Measurements from ENCODE around the gene KLHDC4. TPM values are rescaled to one million over a fixed set of nuclear protein-coding genes. Genes with fewer than 3 reads are reported as not detected.

The KLHDC4 gene
- polyA plus RNA-seq, 3 donors: 11.2 to 26.4 (median 12.6) TPM

- DNase-seq: no peak
- Histone ChIP-seq H3K36me3 (replicated peaks in 1 of 2; ENCODE audit: control insufficient read depth in 1 of 2, insufficient read depth in 2 of 2, low read length in 2 of 2) (peaks cover 45 to 71% of the 10 kb centered on the region in 2 donors), H3K4me2 (replicated peaks; ENCODE audit: extremely low read depth, low read length, poor library complexity, severe bottlenecking) (no peak overlapping the region), H3K4me3 (replicated peaks in 1 of 3; ENCODE audit: low read depth in 2 of 3, low read length in 3 of 3) (no peak overlapping the region), H3K9ac (ENCODE audit: insufficient read depth, low read length, poor library complexity, severe bottlenecking) (no peak overlapping the region), H3K79me2 (ENCODE audit: insufficient read depth, low read length) (no peaks in the 10 kb centered on the region), H4K20me1 (ENCODE audit: insufficient read depth, low read length) (no peaks in the 10 kb centered on the region), H3K9me3 (replicated peaks in 1 of 2; ENCODE audit: control insufficient read depth in 1 of 2, insufficient read depth in 1 of 2, low read length in 2 of 2) (no peaks in the 10 kb centered on the region), H3K4me1 (ENCODE audit: control insufficient read depth in 1 of 2, insufficient read depth in 2 of 2, low read length in 2 of 2) (no peaks in the 10 kb centered on the region), H3K27me3 (ENCODE audit: control insufficient read depth in 2 of 2, insufficient read depth in 2 of 2, low read length in 2 of 2) (no peaks in the 10 kb centered on the region), H3K27ac (ENCODE audit: low read depth in 1 of 2, low read length in 2 of 2) (no peak overlapping the region), H2AFZ (ENCODE audit: insufficient read depth, low read depth, low read length, poor library complexity, severe bottlenecking) (no peak overlapping the region)
- H3K4me1 Mint-ChIP-seq: no peaks in the 10 kb centered on the region
- H3K9me3 Mint-ChIP-seq: peaks cover 0 to 7% (median 0%) of the 10 kb centered on the region in 7 donors
- H3K27me3 Mint-ChIP-seq (ENCODE audit: low read depth in 3 of 3): peaks cover 0 to 3% (median 0%) of the 10 kb centered on the region in 3 donors
- intact Hi-C loops (cut with micrococcal nuclease): no loop called here
- no peak overlapping the region for H3K27ac Mint-ChIP-seq
- 61% methylated on average over 12 of the region's 12 CpGs for WGBS (ENCODE audit: insufficient coverage)
- H3K36me3 Mint-ChIP-seq: peaks cover 72 to 84% of the 10 kb centered on the region in 2 donors
- H3K4me3 Mint-ChIP-seq: no peak overlapping the region
- no peak for TF ChIP-seq CTCF (IDR thresholded peaks at IDR 0.05)
Observed at GRCh38 chr16:87723226-87723623, 42.6 kb downstream of the KLHDC4 start.

- H3K27ac Mint-ChIP-seq: no peak overlapping the region
- Histone ChIP-seq H4K20me1 (ENCODE audit: insufficient read depth, low read length) (no peaks in the 10 kb centered on the region), H3K27ac (ENCODE audit: low read depth in 1 of 2, low read length in 2 of 2) (no peak overlapping the region), H3K9ac (ENCODE audit: insufficient read depth, low read length, poor library complexity, severe bottlenecking) (no peak overlapping the region), H2AFZ (ENCODE audit: insufficient read depth, low read depth, low read length, poor library complexity, severe bottlenecking) (no peak overlapping the region), H3K36me3 (replicated peaks in 1 of 2; ENCODE audit: control insufficient read depth in 1 of 2, insufficient read depth in 2 of 2, low read length in 2 of 2) (peaks cover 45 to 67% of the 10 kb centered on the region in 2 donors), H3K4me3 (replicated peaks in 1 of 3; ENCODE audit: low read depth in 2 of 3, low read length in 3 of 3) (no peak overlapping the region), H3K4me1 (ENCODE audit: control insufficient read depth in 1 of 2, insufficient read depth in 2 of 2, low read length in 2 of 2) (no peaks in the 10 kb centered on the region), H3K27me3 (ENCODE audit: control insufficient read depth in 2 of 2, insufficient read depth in 2 of 2, low read length in 2 of 2) (no peaks in the 10 kb centered on the region), H3K9me3 (replicated peaks in 1 of 2; ENCODE audit: control insufficient read depth in 1 of 2, insufficient read depth in 1 of 2, low read length in 2 of 2) (no peaks in the 10 kb centered on the region), H3K79me2 (ENCODE audit: insufficient read depth, low read length) (no peaks in the 10 kb centered on the region), H3K4me2 (replicated peaks; ENCODE audit: extremely low read depth, low read length, poor library complexity, severe bottlenecking) (no peak overlapping the region)
- no peak for DNase-seq
- over 99% methylated on average over 17 of the region's 19 CpGs for WGBS (ENCODE audit: insufficient coverage)
- peaks cover 70 to 83% of the 10 kb centered on the region in 2 donors for H3K36me3 Mint-ChIP-seq
- no peaks in the 10 kb centered on the region for H3K4me1 Mint-ChIP-seq
- peaks cover 0 to 3% (median 0%) of the 10 kb centered on the region in 3 donors for H3K27me3 Mint-ChIP-seq (ENCODE audit: low read depth in 3 of 3)
- intact Hi-C loops (cut with micrococcal nuclease): no loop called here
- H3K4me3 Mint-ChIP-seq: no peak overlapping the region
- H3K9me3 Mint-ChIP-seq: peaks cover 0 to 7% (median 0%) of the 10 kb centered on the region in 7 donors
- no peak for TF ChIP-seq CTCF (IDR thresholded peaks at IDR 0.05)
Observed at GRCh38 chr16:87722590-87723225, 43.1 kb downstream of the KLHDC4 start.

All from CD14-positive monocyte (primary cell).